ENCODE results near the gene GP1BA. TPM values are rescaled to one million over a fixed set of nuclear protein-coding genes. Genes with fewer than 3 reads are reported as not detected.

GP1BA gene
- total RNA-seq, 4 donors from 2014 or later, result not detected

- H3K27me3 ChIP-seq, result no peaks in the 10 kb centered on the region
- 94% methylated on average over 15 of the region's 16 CpGs for WGBS
- no peak overlapping the region for H3K4me3 ChIP-seq
- H3K4me1 ChIP-seq, result peaks cover 45% of the 10 kb centered on the region
- no peaks in the 10 kb centered on the region for H3K9me3 ChIP-seq
- peaks cover 31% of the 10 kb centered on the region for H3K36me3 ChIP-seq
- no peak for DNase-seq (ENCODE audit: low spot score in 2 of 2)
- no peak overlapping the region for H3K27ac ChIP-seq
- TF ChIP-seq POLR2A (IDR thresholded peaks at IDR 0.05) (no peak), EP300 (IDR thresholded peaks at IDR 0.05) (no peak), POLR2AphosphoS5 (IDR thresholded peaks at IDR 0.05) (no peak)
- TF ChIP-seq, protein P1, sequence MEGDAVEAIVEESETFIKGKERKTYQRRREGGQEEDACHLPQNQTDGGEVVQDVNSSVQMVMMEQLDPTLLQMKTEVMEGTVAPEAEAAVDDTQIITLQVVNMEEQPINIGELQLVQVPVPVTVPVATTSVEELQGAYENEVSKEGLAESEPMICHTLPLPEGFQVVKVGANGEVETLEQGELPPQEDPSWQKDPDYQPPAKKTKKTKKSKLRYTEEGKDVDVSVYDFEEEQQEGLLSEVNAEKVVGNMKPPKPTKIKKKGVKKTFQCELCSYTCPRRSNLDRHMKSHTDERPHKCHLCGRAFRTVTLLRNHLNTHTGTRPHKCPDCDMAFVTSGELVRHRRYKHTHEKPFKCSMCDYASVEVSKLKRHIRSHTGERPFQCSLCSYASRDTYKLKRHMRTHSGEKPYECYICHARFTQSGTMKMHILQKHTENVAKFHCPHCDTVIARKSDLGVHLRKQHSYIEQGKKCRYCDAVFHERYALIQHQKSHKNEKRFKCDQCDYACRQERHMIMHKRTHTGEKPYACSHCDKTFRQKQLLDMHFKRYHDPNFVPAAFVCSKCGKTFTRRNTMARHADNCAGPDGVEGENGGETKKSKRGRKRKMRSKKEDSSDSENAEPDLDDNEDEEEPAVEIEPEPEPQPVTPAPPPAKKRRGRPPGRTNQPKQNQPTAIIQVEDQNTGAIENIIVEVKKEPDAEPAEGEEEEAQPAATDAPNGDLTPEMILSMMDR (IDR thresholded peaks at IDR 0.05), result no peak
Measured at GRCh38 chr17:4937553-4937952, 5.5 kb downstream of the GP1BA start.

- H3K27me3 ChIP-seq, result no peaks in the 10 kb centered on the region
- peaks cover 36% of the 10 kb centered on the region for H3K36me3 ChIP-seq
- TF ChIP-seq POLR2AphosphoS5 (IDR thresholded peaks at IDR 0.05) (no peak), POLR2A (IDR thresholded peaks at IDR 0.05) (no peak), EP300 (IDR thresholded peaks at IDR 0.05) (no peak)
- TF ChIP-seq, protein P1 (IDR thresholded peaks at IDR 0.05), result no peak
- H3K27ac ChIP-seq, result no peak overlapping the region
- 89% methylated on average over 9 of the region's 11 CpGs for WGBS
- H3K4me3 ChIP-seq, result peak overlapping the region; percentile 68
- no peaks in the 10 kb centered on the region for H3K9me3 ChIP-seq
- peaks cover 51% of the 10 kb centered on the region for H3K4me1 ChIP-seq
- no peak for DNase-seq (ENCODE audit: low spot score in 2 of 2)
Measured at GRCh38 chr17:4938069-4938491, 6.0 kb downstream of the GP1BA start.

GRCh38 chr17:4938688-4939545, 6.8 kb downstream of the GP1BA start:
- H3K27ac ChIP-seq, result peak overlapping the region; percentile 96
- TF ChIP-seq, protein P1 (IDR thresholded peaks at IDR 0.05), result no peak
- no peak for TF ChIP-seq EP300 (IDR thresholded peaks at IDR 0.05)
- TF ChIP-seq POLR2A (IDR thresholded peaks at IDR 0.05), result no peak
- H3K9me3 ChIP-seq, result no peaks in the 10 kb centered on the region
- H3K4me3 ChIP-seq, result peak overlapping the region; percentile 68
- 59% methylated on average over 16 of the region's 19 CpGs for WGBS
- no peaks in the 10 kb centered on the region for H3K27me3 ChIP-seq
- no peak for DNase-seq (ENCODE audit: low spot score in 2 of 2)
- H3K4me1 ChIP-seq, result peaks cover 53% of the 10 kb centered on the region
- H3K36me3 ChIP-seq, result peaks cover 44% of the 10 kb centered on the region

- H3K27ac ChIP-seq, result peak overlapping the region; percentile 96
- DNase-seq (ENCODE audit: low spot score in 2 of 2), result peak in 1 of 2 donors; percentile 84
- peaks cover 49% of the 10 kb centered on the region for H3K36me3 ChIP-seq
- no peaks in the 10 kb centered on the region for H3K9me3 ChIP-seq
- no peaks in the 10 kb centered on the region for H3K27me3 ChIP-seq
- TF ChIP-seq POLR2AphosphoS5 (IDR thresholded peaks at IDR 0.05) (no peak), EP300 (IDR thresholded peaks at IDR 0.05) (no peak), POLR2A (IDR thresholded peaks at IDR 0.05) (no peak)
- TF ChIP-seq, protein P1 (IDR thresholded peaks at IDR 0.05), result no peak
- H3K4me3 ChIP-seq, result peak overlapping the region; percentile 68
- peaks cover 54% of the 10 kb centered on the region for H3K4me1 ChIP-seq
- 1% methylated on average over 16 of the region's 16 CpGs for WGBS
Measured at GRCh38 chr17:4939546-4939795, 7.4 kb downstream of the GP1BA start.

DNA sequence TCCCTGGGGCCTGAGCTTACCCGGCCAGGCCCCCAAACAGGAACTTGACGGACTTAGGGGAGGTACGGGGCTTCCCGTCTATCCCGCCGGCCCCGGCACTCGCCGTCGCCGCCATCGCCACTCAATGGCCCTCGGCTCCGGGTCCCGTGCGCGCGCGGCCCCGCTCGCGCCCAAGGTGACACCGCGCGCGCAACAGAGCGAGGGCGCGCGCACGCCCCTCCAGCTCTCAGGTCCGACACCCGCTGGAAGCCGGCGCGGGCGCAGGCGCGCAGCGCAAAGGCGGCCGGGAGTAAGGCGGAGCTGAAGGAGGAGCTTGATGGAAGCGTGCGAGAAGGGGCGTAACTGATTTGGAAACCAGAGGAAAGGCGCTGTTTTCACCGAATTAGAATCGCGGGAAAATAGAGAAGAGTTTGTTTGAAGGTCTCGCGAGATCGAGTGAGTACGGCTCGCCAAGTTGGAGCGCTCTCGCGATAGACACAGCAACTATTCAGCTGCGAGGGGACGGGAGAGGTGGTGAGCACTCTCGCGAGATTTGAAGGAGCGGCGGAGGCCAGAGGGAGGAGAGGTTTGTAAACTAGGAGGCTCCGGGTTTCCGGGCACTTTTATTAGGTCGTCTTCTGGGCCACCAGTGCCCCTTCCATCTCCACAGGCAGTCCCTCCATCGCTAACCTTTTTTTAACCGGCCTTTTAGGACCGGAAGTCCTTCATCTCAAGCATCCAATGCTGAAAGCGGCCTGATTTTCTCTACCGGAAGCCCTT, 7.9 kb downstream of the GP1BA start, which contains the start of the genes RNF167 and SLC25A11:
RNF167 (plus strand) TSS at position 473 of the 759 bp plus-strand sequence. CDS start 642 bp downstream, outside the sequence.
SLC25A11 (minus strand) TSS at position 251 of the 759 bp plus-strand sequence; CDS start at position 115, 136 bp downstream.
- under 1% methylated on average over 39 of the region's 72 CpGs for WGBS
- H3K36me3 ChIP-seq, result peaks cover 54% of the 10 kb centered on the region
- TF ChIP-seq, protein P1 (IDR thresholded peaks at IDR 0.05), result no peak
- TF ChIP-seq EP300 (IDR thresholded peaks at IDR 0.05) (no peak), POLR2AphosphoS5 (IDR thresholded peaks at IDR 0.05) (peak in 2 of 3 donors; percentile 6 to 67), POLR2A (IDR thresholded peaks at IDR 0.05) (peak in 1 of 2 donors; percentile 56)

More for the DNA sequence above, 7.9 kb downstream of the GP1BA start, which contains the start of the genes RNF167 and SLC25A11:
- peak; percentile 98 to 99 for DNase-seq (ENCODE audit: low spot score in 2 of 2)
- Histone ChIP-seq H3K27ac (peak within 1 kb of the TSS; percentile 96), H3K4me1 (peaks cover 56% of the 10 kb centered on the region), H3K4me3 (peak within 1 kb of the TSS; percentile 68), H3K9me3 (no peaks in the 10 kb centered on the region), H3K27me3 (no peaks in the 10 kb centered on the region)

All from suprapubic skin (tissue), 4 donors.